DND-41 (cell line): Measurements from ENCODE around the gene IDUA.

ENCODE experiments used
- ATAC-seq: fragments of 200-7000 bp; cut with Tn5 transposase; 3 replicates; pipeline ENCODE4 v1.9.1; 2021; ENCODE audit warnings: low read depth; ENCODE audit not compliant: insufficient read depth
- DNase-seq: peaks from one replicate; pipeline ENCODE4 v3.0.0-alpha.2; 2020
- H2AFZ ChIP-seq: 2 replicates; pipeline ENCODE4 v1.6.0; 2012; ENCODE audit warnings: low read depth, low read length
- H3K27ac ChIP-seq: 2 replicates; pipeline ENCODE4 v1.5.1; 2012; ENCODE audit warnings: low read length, inconsistent platforms
- H3K27me3 ChIP-seq: fragments of 200-600 bp; sonication (generic); 2 replicates; pipeline ENCODE4 v1.6.0; 2012; ENCODE audit warnings: low read length, mild to moderate bottlenecking, inconsistent platforms; ENCODE audit not compliant: insufficient read depth, poor library complexity
- H3K36me3 ChIP-seq: 2 replicates; pipeline ENCODE4 v1.5.1; 2012; ENCODE audit warnings: low read length, inconsistent platforms; ENCODE audit not compliant: insufficient read depth
- H3K4me1 ChIP-seq: 2 replicates; pipeline ENCODE4 v1.5.1; 2012; ENCODE audit warnings: mild to moderate bottlenecking, low read length; ENCODE audit not compliant: insufficient read depth
- H3K4me2 ChIP-seq: 2 replicates; pipeline ENCODE4 v1.6.0; 2012; ENCODE audit warnings: mild to moderate bottlenecking, moderate library complexity, low read length, inconsistent platforms; ENCODE audit not compliant: insufficient read depth
- H3K4me3 ChIP-seq, 2 experiments: fragments of 200-600 bp in 1 of 2; shearing (Covaris generic) in 1 of 2; 2 replicates each; pipeline ENCODE4 v1.5.1; 2012 to 2016; ENCODE audit warnings: inconsistent platforms in 2 of 2, low read length in 2 of 2, mild to moderate bottlenecking in 2 of 2, low read depth in 1 of 2, moderate library complexity in 1 of 2
- H3K79me2 ChIP-seq: 2 replicates; pipeline ENCODE4 v1.6.0; 2012; ENCODE audit warnings: low read length, inconsistent platforms; ENCODE audit not compliant: insufficient read depth
- H3K9ac ChIP-seq: 2 replicates; pipeline ENCODE4 v1.6.0; 2012; ENCODE audit warnings: low read depth, mild to moderate bottlenecking, inconsistent platforms, low read length, moderate library complexity
- H3K9me3 ChIP-seq: 2 replicates; pipeline ENCODE4 v1.5.1; 2012; ENCODE audit warnings: low read length, moderate library complexity, mild to moderate bottlenecking, inconsistent platforms; ENCODE audit not compliant: insufficient read depth, severe bottlenecking
- H4K20me1 ChIP-seq: 2 replicates; pipeline ENCODE4 v1.6.0; 2012; ENCODE audit warnings: low read length; ENCODE audit not compliant: insufficient read depth
- CTCF ChIP-seq: IDR thresholded peaks from 2 replicates; pipeline ENCODE4 v1.5.1; 2012; ENCODE audit warnings: borderline replicate concordance, low read length, moderate library complexity, mild to moderate bottlenecking; ENCODE audit not compliant: poor library complexity, severe bottlenecking; ENCODE audit errors: extremely low read depth
- EZH2 ChIP-seq: IDR thresholded peaks from 3 replicates; pipeline ENCODE4 v1.6.1; 2012; ENCODE audit warnings: borderline replicate concordance, low read depth, mild to moderate bottlenecking, moderate library complexity, low read length, inconsistent platforms; ENCODE audit not compliant: severe bottlenecking

The IDUA gene

GRCh38 chr4:1028574-1029220, 41.9 kb downstream of the IDUA start:
- no peak overlapping the region for H3K4me3 ChIP-seq
- DNase-seq (no peak), ATAC-seq (no peak)
- TF ChIP-seq EZH2, result no peak
- no peak for TF ChIP-seq CTCF
- peaks cover 6% of the 10 kb centered on the region; the same call in 1 of the 2 replicates for H4K20me1 ChIP-seq
- H3K36me3 ChIP-seq, result no peaks in the 10 kb centered on the region
- no peaks in the 10 kb centered on the region for H3K27me3 ChIP-seq
- H3K79me2 ChIP-seq, result no peaks in the 10 kb centered on the region
- no peak overlapping the region for H3K4me2 ChIP-seq
- H2AFZ ChIP-seq, result no peak overlapping the region
- H3K4me1 ChIP-seq, result no peaks in the 10 kb centered on the region
- H3K9ac ChIP-seq, result no peak overlapping the region
- no peaks in the 10 kb centered on the region for H3K9me3 ChIP-seq
- H3K27ac ChIP-seq, result no peak overlapping the region

GRCh38 chr4:1029529-1029928, 42.7 kb downstream of the IDUA start:
- TF ChIP-seq EZH2, result no peak
- TF ChIP-seq CTCF, result no peak
- Histone ChIP-seq H3K9me3 (no peaks in the 10 kb centered on the region), H2AFZ (no peak overlapping the region), H3K4me2 (no peak overlapping the region), H3K36me3 (no peaks in the 10 kb centered on the region), H3K4me3 (no peak overlapping the region), H4K20me1 (peaks cover 6% of the 10 kb centered on the region; the same call in 1 of the 2 replicates), H3K4me1 (no peaks in the 10 kb centered on the region), H3K27ac (no peak overlapping the region), H3K27me3 (no peaks in the 10 kb centered on the region), H3K79me2 (no peaks in the 10 kb centered on the region), H3K9ac (no peak overlapping the region)
- ATAC-seq, result no peak
- no peak for DNase-seq

- Histone ChIP-seq H3K27ac (no peak overlapping the region), H3K27me3 (no peaks in the 10 kb centered on the region), H3K9me3 (no peaks in the 10 kb centered on the region), H3K36me3 (no peaks in the 10 kb centered on the region), H3K4me1 (no peaks in the 10 kb centered on the region), H4K20me1 (peaks cover 6% of the 10 kb centered on the region; the same call in 1 of the 2 replicates), H3K9ac (no peak overlapping the region), H3K4me2 (no peak overlapping the region), H2AFZ (no peak overlapping the region), H3K4me3 (no peak overlapping the region), H3K79me2 (no peaks in the 10 kb centered on the region)
- TF ChIP-seq CTCF, result no peak
- TF ChIP-seq EZH2, result no peak
- ATAC-seq (no peak), DNase-seq (no peak)
Observed at GRCh38 chr4:1030031-1030430, 43.2 kb downstream of the IDUA start.
